COLO668 (cell line): ENCODE results near the gene CDC26.
"Not testable (repeated sequence)": the region's sequence is repeated elsewhere in the genome, so short reads cannot be mapped to it uniquely, and the experiment has no call there.

Experiments used
- DNase-seq: peaks from one replicate; lab custom pipeline; 2025; ENCODE audit not compliant: unreplicated experiment; lab: John Stamatoyannopoulos, UW

The CDC26 gene

DNA sequence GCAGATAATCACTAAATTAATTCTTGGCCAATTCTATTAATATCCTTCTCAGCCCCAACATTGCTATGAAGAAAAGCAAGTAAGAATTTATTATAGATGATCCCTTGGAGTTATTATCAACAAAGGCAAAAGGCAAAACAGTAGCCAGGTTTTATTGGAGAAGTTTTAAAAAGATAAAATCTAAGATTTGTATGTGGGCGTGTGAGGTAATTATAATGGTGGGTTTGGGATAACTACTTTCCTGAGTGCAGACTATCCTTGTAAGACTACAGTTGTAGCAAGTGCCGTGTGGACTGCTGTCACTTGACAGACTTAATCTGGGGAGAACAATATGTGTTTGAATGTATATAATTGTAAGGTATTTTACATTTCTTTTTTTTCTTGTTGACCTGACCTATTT lies 30.8 kb downstream of the CDC26 start:
- no peak for DNase-seq

DNA sequence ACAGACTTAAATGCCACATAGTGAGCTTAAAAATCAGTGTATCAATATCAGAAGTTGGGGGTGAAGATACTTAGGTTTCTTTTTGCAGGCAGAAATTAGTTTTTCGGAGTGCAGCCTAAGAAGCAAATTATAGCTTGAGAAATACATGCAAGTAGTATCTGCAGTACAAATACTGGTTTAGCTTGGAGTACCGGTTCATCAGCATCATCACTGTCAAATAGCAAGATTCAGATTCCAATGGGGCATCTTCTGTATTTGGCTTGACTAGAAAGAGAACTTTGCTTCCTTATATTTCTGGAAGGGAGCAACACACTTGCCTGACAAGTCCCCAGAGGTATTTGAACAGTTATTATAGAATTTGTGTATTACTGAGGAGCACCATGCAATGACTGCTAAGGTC lies 34.2 kb downstream of the CDC26 start:
- DNase-seq = no peak

DNA sequence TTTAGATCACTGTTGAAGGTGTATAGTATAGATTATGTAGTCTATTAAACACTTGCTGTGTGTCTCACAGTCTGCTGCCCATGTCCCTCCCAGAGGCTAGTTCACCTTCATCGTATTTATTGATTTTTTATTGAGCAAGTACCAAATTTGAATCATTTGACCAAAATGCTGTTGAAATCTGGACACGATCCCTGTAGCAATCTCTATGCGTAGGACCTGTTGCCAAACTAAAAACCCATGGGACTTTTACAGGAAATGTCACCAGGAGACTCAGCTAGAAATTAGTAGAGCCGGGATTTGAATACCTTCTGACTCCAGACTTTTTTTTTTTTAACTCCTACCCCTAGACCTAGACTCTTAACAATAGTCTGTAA lies 36.5 kb downstream of the CDC26 start:
- DNase-seq = no peak

GRCh38 chr9:113238202-113238858 lies 37.0 kb downstream of the CDC26 start:
- no peak for DNase-seq

- DNase-seq = no peak
These were observed 38.3 kb downstream of the CDC26 start for GRCh38 chr9:113237026-113237425.

GRCh38 chr9:113235701-113236255 lies 39.6 kb downstream of the CDC26 start:
- not testable (repeated sequence) for DNase-seq

DNA sequence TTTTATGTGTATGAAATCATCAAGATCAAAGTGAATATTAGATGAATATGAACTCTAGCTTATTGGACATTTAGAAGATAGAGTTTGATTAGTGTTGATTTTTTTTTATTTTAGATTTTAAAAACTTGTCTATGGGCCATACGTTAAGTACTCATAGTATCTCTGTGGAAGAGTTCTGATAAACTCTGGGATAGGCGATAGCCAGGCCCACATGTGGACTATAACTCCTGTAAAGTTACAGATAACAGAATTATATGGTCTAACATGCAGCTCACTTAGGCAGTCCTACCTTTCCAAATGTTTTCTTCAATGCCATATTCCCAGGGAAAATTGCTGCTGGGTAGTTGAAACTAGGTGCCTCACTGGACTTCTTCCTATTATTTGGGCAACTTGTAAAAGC lies 43.7 kb downstream of the CDC26 start:
- no peak for DNase-seq

GRCh38 chr9:113228130-113228665 lies 47.2 kb downstream of the CDC26 start:
- no peak for DNase-seq

DNA sequence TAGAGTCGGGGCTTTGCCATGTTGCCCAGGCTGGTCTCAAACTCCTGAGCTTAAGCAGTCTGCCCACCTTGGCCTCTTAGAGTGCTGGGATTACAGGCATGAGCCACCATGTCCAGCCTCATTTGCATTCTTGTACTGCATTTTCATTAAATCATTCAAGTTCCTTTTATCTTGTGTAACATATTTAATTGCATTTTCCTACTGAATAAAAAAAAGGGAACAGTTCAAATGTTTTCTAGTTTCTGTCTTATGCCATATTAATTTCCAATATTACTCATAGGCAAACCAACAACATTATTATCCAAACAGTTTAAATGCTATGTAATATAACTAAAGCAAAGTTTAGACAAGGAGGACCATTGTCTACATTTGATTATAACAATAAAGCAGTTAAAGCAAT lies 47.9 kb downstream of the CDC26 start:
- DNase-seq = no peak

GRCh38 chr9:113223963-113224362 lies 51.4 kb downstream of the CDC26 start:
- DNase-seq = no peak

DNA sequence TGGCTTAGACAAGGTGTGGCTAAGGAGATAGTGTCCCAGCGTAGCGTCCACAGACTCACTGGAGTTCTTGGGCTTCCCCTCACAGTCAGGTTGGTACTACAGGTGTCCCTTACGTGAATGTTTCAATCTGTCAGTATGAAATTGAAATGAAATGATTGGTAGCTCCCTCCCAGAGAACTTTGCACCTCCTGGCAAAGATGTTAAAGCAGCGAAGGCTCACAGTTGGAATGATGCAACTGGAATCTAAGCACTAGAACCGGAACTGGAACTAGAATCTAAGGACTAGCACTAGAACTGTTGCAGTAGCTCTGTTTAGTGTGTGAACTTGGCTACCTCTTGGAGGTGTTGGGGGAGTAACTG lies 52.9 kb downstream of the CDC26 start:
- DNase-seq = no peak

GRCh38 chr9:113221800-113222481 lies 53.4 kb downstream of the CDC26 start:
- no peak for DNase-seq

- peak; percentile 97 for DNase-seq
These were observed 54.2 kb downstream of the CDC26 start, which contains the start of the genes FKBP15 and SLC31A1 for GRCh38 chr9:113221003-113221799. TSS of gene FKBP15 (minus strand) at chr9:113221277. CDS start at chr9:113221243, 34 bp downstream. TSS of gene SLC31A1 (plus strand) at chr9:113221544. CDS start at chr9:113256149, 34,605 bp downstream.

GRCh38 chr9:113220467-113221002 lies 54.8 kb downstream of the CDC26 start:
- DNase-seq = no peak

DNA sequence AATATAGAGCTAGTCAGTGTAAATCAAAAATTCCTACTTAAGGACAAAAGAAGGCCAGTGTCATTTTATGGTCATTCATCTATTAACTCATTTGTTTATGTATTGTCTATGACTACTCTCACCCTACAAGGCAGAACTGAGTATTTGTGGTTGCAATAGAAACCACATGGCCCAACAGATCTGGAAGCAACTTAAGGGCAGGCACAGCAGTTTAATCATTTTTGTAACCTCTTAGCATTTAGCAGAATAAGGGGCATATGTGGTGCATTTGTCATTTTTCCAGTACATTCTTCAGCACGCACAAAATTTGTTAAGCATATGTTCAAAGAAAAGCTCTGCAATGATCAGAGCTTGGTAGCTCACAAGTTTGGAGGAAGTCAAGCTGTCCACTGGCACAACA lies 55.4 kb downstream of the CDC26 start:
- no peak for DNase-seq

- DNase-seq = no peak
These were observed 56.0 kb downstream of the CDC26 start for GRCh38 chr9:113219186-113219936.
